GM12891 (cell line): ENCODE results near the gene PCDH9.

Experiments used
- PAX5 ChIP-seq: IDR thresholded peaks from 2 replicates; pipeline ENCODE4 v1.6.1; 2011; ENCODE audit warnings: low read length, moderate library complexity, mild to moderate bottlenecking; ENCODE audit not compliant: insufficient read depth, severe bottlenecking
- POLR2A ChIP-seq: IDR thresholded peaks from 2 replicates; pipeline ENCODE4 v1.6.1; 2011; ENCODE audit warnings: low read depth, low read length, control low read depth
- POLR2AphosphoS5 ChIP-seq: IDR thresholded peaks from 2 replicates; pipeline ENCODE4 v1.6.1; 2011; ENCODE audit warnings: low read depth, low read length, control low read depth
- SPI1 ChIP-seq: IDR thresholded peaks from 2 replicates; pipeline ENCODE4 v1.6.1; 2011; ENCODE audit warnings: low read depth, low read length, control low read depth
- TAF1 ChIP-seq: IDR thresholded peaks from 2 replicates; pipeline ENCODE4 v1.6.1; 2011; ENCODE audit warnings: low read depth, low read length, control low read depth

DNA sequence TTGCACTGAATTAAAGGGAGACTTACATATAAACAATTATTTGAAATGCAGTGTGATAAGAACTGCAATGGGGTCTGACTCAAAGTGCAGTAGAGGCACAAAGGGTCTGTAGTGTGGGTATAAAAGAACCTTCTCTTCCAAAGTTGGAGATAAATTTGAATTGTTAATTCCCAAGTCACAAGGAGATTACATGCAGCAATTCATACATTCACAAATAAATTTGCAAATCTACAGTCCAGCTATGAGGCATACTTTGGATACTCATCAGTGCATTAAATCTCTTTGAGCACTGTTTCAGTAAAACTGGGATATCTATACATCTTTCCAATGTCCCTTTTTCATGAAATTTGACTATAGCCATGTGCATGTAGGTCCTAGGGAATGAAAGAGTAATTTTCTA lies 799.4 kb downstream of the PCDH9 start:
- TF ChIP-seq SPI1 = no peak
- TF ChIP-seq TAF1 = no peak
- TF ChIP-seq POLR2A = no peak
- no peak for TF ChIP-seq POLR2AphosphoS5
- TF ChIP-seq PAX5 = no peak
